Measurements from ENCODE around the gene TBXAS1.

- TF ChIP-seq ZSCAN23 (tag by site-specific recombination; IDR thresholded peaks at IDR 0.05): no peak
- TF ChIP-seq ZFP69B (tag by site-specific recombination; IDR thresholded peaks at IDR 0.05): no peak
- TF ChIP-seq, protein P1, sequence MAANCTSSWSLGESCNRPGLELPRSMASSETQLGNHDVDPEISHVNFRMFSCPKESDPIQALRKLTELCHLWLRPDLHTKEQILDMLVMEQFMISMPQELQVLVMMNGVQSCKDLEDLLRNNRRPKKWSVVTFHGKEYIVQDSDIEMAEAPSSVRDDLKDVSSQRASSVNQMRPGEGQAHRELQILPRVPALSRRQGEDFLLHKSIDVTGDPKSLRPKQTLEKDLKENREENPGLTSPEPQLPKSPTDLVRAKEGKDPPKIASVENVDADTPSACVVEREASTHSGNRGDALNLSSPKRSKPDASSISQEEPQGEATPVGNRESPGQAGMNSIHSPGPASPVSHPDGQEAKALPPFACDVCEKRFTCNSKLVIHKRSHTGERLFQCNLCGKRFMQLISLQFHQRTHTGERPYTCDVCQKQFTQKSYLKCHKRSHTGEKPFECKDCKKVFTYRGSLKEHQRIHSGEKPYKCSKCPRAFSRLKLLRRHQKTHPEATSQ (tag by site-specific recombination; IDR thresholded peaks at IDR 0.05): no peak
- TF ChIP-seq CTCF (tag by site-specific recombination; IDR thresholded peaks at IDR 0.05): no peak
- TF ChIP-seq, protein P2, sequence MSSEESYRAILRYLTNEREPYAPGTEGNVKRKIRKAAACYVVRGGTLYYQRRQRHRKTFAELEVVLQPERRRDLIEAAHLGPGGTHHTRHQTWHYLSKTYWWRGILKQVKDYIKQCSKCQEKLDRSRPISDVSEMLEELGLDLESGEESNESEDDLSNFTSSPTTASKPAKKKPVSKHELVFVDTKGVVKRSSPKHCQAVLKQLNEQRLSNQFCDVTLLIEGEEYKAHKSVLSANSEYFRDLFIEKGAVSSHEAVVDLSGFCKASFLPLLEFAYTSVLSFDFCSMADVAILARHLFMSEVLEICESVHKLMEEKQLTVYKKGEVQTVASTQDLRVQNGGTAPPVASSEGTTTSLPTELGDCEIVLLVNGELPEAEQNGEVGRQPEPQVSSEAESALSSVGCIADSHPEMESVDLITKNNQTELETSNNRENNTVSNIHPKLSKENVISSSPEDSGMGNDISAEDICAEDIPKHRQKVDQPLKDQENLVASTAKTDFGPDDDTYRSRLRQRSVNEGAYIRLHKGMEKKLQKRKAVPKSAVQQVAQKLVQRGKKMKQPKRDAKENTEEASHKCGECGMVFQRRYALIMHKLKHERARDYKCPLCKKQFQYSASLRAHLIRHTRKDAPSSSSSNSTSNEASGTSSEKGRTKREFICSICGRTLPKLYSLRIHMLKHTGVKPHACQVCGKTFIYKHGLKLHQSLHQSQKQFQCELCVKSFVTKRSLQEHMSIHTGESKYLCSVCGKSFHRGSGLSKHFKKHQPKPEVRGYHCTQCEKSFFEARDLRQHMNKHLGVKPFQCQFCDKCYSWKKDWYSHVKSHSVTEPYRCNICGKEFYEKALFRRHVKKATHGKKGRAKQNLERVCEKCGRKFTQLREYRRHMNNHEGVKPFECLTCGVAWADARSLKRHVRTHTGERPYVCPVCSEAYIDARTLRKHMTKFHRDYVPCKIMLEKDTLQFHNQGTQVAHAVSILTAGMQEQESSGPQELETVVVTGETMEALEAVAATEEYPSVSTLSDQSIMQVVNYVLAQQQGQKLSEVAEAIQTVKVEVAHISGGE (tag by site-specific recombination; conservative IDR thresholded peaks at IDR 0.05; ENCODE audit: low read depth): no peak
- TF ChIP-seq TRIM28 (IDR thresholded peaks at IDR 0.05; ENCODE audit: borderline replicate concordance, low read length): no peak
- no peak for TF ChIP-seq ZNF707 (tag by site-specific recombination; IDR thresholded peaks at IDR 0.05)
- TF ChIP-seq ZNF19 (tag by site-specific recombination; IDR thresholded peaks at IDR 0.05; ENCODE audit: low read depth): no peak
- no peak for TF ChIP-seq PRDM10 (tag by site-specific recombination; IDR thresholded peaks at IDR 0.05)
- TF ChIP-seq, protein P3, sequence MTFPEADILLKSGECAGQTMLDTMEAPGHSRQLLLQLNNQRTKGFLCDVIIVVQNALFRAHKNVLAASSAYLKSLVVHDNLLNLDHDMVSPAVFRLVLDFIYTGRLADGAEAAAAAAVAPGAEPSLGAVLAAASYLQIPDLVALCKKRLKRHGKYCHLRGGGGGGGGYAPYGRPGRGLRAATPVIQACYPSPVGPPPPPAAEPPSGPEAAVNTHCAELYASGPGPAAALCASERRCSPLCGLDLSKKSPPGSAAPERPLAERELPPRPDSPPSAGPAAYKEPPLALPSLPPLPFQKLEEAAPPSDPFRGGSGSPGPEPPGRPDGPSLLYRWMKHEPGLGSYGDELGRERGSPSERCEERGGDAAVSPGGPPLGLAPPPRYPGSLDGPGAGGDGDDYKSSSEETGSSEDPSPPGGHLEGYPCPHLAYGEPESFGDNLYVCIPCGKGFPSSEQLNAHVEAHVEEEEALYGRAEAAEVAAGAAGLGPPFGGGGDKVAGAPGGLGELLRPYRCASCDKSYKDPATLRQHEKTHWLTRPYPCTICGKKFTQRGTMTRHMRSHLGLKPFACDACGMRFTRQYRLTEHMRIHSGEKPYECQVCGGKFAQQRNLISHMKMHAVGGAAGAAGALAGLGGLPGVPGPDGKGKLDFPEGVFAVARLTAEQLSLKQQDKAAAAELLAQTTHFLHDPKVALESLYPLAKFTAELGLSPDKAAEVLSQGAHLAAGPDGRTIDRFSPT (tag by site-specific recombination; IDR thresholded peaks at IDR 0.05): no peak
- no peak for TF ChIP-seq ZNF18 (tag by site-specific recombination; IDR thresholded peaks at IDR 0.05)
- TF ChIP-seq ZFP41 (tag by site-specific recombination; IDR thresholded peaks at IDR 0.05; ENCODE audit: borderline replicate concordance): no peak
Observed at GRCh38 chr7:139923090-139923489, 94.0 kb downstream of the TBXAS1 start.
